ENCODE measurements around the gene IRF3. TPM values are rescaled to one million over a fixed set of nuclear protein-coding genes. Genes with fewer than 3 reads are reported as not detected.

The IRF3 gene
- polyA plus RNA-seq, 1 donor (not counting 4 experiments of a cell fraction or from before 2014, with no cell fraction given): 50.4 TPM

GRCh38 chr19:49684251-49684982, 18.8 kb upstream of the IRF3 start:
- dilution Hi-C loops (cut with MboI; ENCODE audit: extremely low pct_ligation_motif_present, low sequenced_read_pairs): no loop called here
- FAIRE-seq: no peak
- Histone ChIP-seq H3K4me1 (ENCODE audit: control insufficient read depth, extremely low read depth, insufficient read depth, low read length) (peaks cover 12% of the 10 kb centered on the region), H3K4me2 (ENCODE audit: control insufficient read depth, extremely low read depth, insufficient read depth, low read depth, low read length) (no peak overlapping the region), H3K9me3 (ENCODE audit: control insufficient read depth, low read depth, low read length) (no peaks in the 10 kb centered on the region), H3K27me3 (ENCODE audit: control insufficient read depth, extremely low read depth, insufficient read depth, low read length) (no peaks in the 10 kb centered on the region), H3K79me2 (ENCODE audit: control insufficient read depth, insufficient read depth, low read length) (peaks cover 30% of the 10 kb centered on the region), H2AFZ (ENCODE audit: control insufficient read depth, low read length) (no peak overlapping the region), H4K20me1 (ENCODE audit: control insufficient read depth, extremely low read depth, insufficient read depth, low read length) (peaks cover 25% of the 10 kb centered on the region), H3K9ac (ENCODE audit: control insufficient read depth, extremely low read depth, insufficient read depth, low read length) (no peak overlapping the region), H3K9me1 (ENCODE audit: control insufficient read depth, extremely low read depth, insufficient read depth, low read length) (no peaks in the 10 kb centered on the region), H3K4me3 (ENCODE audit: control insufficient read depth in 2 of 3, extremely low read depth in 1 of 3, insufficient read depth in 2 of 3, low read depth in 1 of 3, low read length in 3 of 3) (no peak overlapping the region), H3K36me3 (ENCODE audit: control insufficient read depth in 2 of 2, extremely low read depth in 1 of 2, insufficient read depth in 2 of 2, low read length in 2 of 2) (peaks cover 48 to 51% of the 10 kb centered on the region in 2 experiments), H3K27ac (ENCODE audit: control insufficient read depth, insufficient read depth, low read length) (no peak overlapping the region)
- no peak for DNase-seq (ENCODE audit: low read depth, low spot score)
- TF ChIP-seq CTCF (optimal IDR thresholded peaks at IDR 0.05 in 1 of 3, IDR thresholded peaks at IDR 0.05 in 1 of 3, conservative IDR thresholded peaks at IDR 0.05 in 1 of 3; ENCODE audit: extremely low read depth in 1 of 3, insufficient read depth in 2 of 3, low read length in 3 of 3) (peak; percentile 49 to 82 (median 64)), EZH2 (IDR thresholded peaks at IDR 0.05; ENCODE audit: low read length) (no peak)

- Histone ChIP-seq H3K9me3 (ENCODE audit: control insufficient read depth, low read depth, low read length) (no peaks in the 10 kb centered on the region), H4K20me1 (ENCODE audit: control insufficient read depth, extremely low read depth, insufficient read depth, low read length) (peaks cover 26% of the 10 kb centered on the region), H3K4me1 (ENCODE audit: control insufficient read depth, extremely low read depth, insufficient read depth, low read length) (peaks cover 15% of the 10 kb centered on the region), H3K27ac (ENCODE audit: control insufficient read depth, insufficient read depth, low read length) (no peak overlapping the region), H2AFZ (ENCODE audit: control insufficient read depth, low read length) (no peak overlapping the region), H3K4me3 (ENCODE audit: control insufficient read depth in 2 of 3, extremely low read depth in 1 of 3, insufficient read depth in 2 of 3, low read depth in 1 of 3, low read length in 3 of 3) (no peak overlapping the region), H3K36me3 (ENCODE audit: control insufficient read depth in 2 of 2, extremely low read depth in 1 of 2, insufficient read depth in 2 of 2, low read length in 2 of 2) (peaks cover 48 to 50% of the 10 kb centered on the region in 2 experiments), H3K27me3 (ENCODE audit: control insufficient read depth, extremely low read depth, insufficient read depth, low read length) (no peaks in the 10 kb centered on the region), H3K9me1 (ENCODE audit: control insufficient read depth, extremely low read depth, insufficient read depth, low read length) (no peaks in the 10 kb centered on the region), H3K9ac (ENCODE audit: control insufficient read depth, extremely low read depth, insufficient read depth, low read length) (no peak overlapping the region), H3K4me2 (ENCODE audit: control insufficient read depth, extremely low read depth, insufficient read depth, low read depth, low read length) (no peak overlapping the region), H3K79me2 (ENCODE audit: control insufficient read depth, insufficient read depth, low read length) (peaks cover 36% of the 10 kb centered on the region)
- TF ChIP-seq EZH2 (IDR thresholded peaks at IDR 0.05; ENCODE audit: low read length): no peak
- no peak for TF ChIP-seq CTCF (optimal IDR thresholded peaks at IDR 0.05 in 1 of 3, IDR thresholded peaks at IDR 0.05 in 1 of 3, conservative IDR thresholded peaks at IDR 0.05 in 1 of 3; ENCODE audit: extremely low read depth in 1 of 3, insufficient read depth in 2 of 3, low read length in 3 of 3)
- dilution Hi-C loops (cut with MboI; ENCODE audit: extremely low pct_ligation_motif_present, low sequenced_read_pairs): no loop called here
- FAIRE-seq (no peak), DNase-seq (ENCODE audit: low read depth, low spot score) (no peak)
Measured at GRCh38 chr19:49683814-49684250, 18.2 kb upstream of the IRF3 start.

All from keratinocyte (primary cell).